ENCODE results near the gene PFDN1. TPM values are rescaled to one million over a fixed set of nuclear protein-coding genes. Genes with fewer than 3 reads are reported as not detected.

The PFDN1 gene
- total and polyA plus RNA-seq, 8 donors: 45.7 to 98.9 (median 87.3) TPM

DNA sequence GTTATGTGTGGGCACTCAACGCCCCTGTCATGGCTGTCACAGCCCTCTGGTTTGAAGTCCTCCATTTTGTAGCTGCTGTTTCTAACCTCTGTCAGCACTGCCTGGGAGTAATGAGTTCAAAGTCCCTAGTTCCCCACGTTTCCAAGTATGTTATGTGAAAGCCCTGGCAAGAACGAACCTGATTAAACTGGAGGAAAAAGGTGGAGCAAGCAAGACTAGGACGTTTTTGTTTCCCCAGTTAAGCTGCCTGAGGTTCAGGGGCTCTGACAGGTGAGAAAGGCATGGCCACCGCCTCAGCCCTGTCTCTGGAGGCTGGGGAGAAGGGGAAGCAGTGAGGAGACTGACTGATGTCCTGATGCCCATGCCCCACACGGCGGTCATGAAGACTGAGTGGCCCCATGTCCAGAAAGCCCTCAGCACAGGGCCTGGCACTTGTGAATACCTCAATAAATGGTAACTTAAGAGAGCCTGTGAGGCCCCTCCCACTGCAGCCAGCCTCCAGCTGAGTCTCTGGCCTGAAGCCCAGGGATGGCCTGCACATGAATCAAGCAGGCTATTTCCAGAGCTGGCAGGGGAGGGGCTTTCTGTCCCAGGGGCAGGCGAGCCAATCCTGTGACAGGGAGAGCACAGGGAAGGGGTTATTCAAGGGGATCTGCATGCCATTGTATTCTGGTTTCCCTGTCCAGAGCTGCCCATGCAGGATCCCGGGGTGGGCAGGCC, 61.8 kb downstream of the PFDN1 start:
- ATAC-seq: peak; percentile 70
- Histone ChIP-seq H3K9me3 (no peaks in the 10 kb centered on the region), H3K27me3 (no peaks in the 10 kb centered on the region), H3K4me1 (peaks cover 26 to 68% of the 10 kb centered on the region in 2 donors), H3K36me3 (peaks cover 0 to 28% of the 10 kb centered on the region in 2 donors), H3K4me3 (no peak overlapping the region), H3K27ac (peak overlapping the region in 1 of 2 donors; percentile 51)
- DNase-seq: peak in 3 of 4 donors; percentile 68 to 89 (median 87)
- intact Hi-C loops (cut with DNase I): loop anchor here (5.0 to 10.0 kb wide), 2 partner anchors 104 to 111 kb away; partner anchors contain the start of gene HBEGF (in 1 of the 2)
- TF ChIP-seq, protein P1, sequence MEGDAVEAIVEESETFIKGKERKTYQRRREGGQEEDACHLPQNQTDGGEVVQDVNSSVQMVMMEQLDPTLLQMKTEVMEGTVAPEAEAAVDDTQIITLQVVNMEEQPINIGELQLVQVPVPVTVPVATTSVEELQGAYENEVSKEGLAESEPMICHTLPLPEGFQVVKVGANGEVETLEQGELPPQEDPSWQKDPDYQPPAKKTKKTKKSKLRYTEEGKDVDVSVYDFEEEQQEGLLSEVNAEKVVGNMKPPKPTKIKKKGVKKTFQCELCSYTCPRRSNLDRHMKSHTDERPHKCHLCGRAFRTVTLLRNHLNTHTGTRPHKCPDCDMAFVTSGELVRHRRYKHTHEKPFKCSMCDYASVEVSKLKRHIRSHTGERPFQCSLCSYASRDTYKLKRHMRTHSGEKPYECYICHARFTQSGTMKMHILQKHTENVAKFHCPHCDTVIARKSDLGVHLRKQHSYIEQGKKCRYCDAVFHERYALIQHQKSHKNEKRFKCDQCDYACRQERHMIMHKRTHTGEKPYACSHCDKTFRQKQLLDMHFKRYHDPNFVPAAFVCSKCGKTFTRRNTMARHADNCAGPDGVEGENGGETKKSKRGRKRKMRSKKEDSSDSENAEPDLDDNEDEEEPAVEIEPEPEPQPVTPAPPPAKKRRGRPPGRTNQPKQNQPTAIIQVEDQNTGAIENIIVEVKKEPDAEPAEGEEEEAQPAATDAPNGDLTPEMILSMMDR (IDR thresholded peaks at IDR 0.05): no peak

DNA sequence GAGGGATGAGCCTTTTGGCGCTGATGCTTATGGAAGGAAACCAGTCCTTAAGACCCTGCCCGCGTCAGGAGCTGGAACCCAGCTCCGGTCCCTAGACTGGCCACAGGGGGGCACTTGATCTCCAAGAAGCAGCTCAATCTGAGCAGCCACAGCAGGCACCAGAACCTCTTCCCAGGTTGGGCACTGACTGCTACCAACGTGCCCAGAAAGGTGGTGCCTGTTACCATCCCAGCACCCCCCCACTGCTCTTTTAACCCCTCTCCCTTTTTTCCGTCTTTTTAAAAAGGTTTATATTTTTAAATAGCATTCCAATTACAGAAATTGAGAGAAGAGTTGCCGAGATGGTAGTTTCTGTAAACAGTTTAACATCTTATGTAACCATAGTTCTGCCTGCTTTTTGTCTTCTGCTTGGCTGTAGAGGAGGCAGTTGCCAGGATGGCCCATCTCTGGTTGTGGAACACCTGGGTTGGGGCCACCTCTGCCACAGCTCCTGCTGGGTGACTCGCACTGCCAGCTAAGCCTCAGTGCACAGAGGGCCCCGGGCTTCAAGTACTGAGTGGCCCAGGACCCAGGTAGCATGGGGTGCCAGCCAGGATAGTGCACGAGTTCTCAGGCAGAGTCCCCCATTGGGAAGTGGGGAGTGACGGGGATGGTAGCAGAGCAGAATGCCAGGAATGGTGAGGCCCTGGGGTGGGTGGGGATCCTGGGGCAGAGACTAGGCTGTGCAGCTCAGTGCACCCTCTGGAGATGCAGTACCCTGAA, 62.8 kb downstream of the PFDN1 start:
- Histone ChIP-seq H3K27ac (no peak overlapping the region), H3K4me3 (no peak overlapping the region), H3K9me3 (no peaks in the 10 kb centered on the region), H3K27me3 (no peaks in the 10 kb centered on the region), H3K36me3 (peaks cover 0 to 19% of the 10 kb centered on the region in 2 donors), H3K4me1 (peaks cover 16 to 68% of the 10 kb centered on the region in 2 donors)
- TF ChIP-seq, protein P1 (IDR thresholded peaks at IDR 0.05): peak; percentile 51 to 76
- peak in 2 of 4 donors; percentile 59 to 66 for DNase-seq
- peak; percentile 52 for ATAC-seq
- intact Hi-C loops (cut with DNase I): loop anchor here (5.0 to 10.0 kb wide), 2 partner anchors 105 to 112 kb away; partner anchors contain the start of gene HBEGF (in 1 of the 2)

DNA sequence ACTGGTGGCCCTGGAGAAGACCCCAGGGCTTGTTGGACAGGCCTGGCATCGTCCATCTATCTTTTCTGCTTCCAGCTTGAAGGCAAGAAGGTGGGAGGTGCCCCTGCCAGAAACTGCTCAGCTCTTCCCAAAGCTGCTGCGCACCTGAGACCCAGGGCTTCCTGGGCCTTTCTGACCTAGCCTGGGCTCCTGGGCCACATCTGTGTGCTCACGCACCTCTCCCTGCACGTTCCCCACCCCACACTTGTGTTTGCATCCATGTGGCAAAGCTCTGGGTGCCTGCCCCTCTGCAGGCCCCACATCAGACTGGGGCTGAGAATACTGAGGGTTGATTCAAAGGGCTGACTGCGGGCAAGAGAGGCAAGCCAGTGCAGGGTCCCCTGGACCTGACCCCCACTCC, 63.4 kb downstream of the PFDN1 start:
- Histone ChIP-seq H3K4me1 (peaks cover 10 to 63% of the 10 kb centered on the region in 2 donors), H3K9me3 (no peaks in the 10 kb centered on the region), H3K27ac (no peak overlapping the region), H3K27me3 (no peaks in the 10 kb centered on the region), H3K4me3 (no peak overlapping the region), H3K36me3 (peaks cover 0 to 13% of the 10 kb centered on the region in 2 donors)
- DNase-seq (no peak), ATAC-seq (no peak)
- intact Hi-C loops (cut with DNase I): no loop called here
- TF ChIP-seq, protein P1 (IDR thresholded peaks at IDR 0.05): no peak

DNA sequence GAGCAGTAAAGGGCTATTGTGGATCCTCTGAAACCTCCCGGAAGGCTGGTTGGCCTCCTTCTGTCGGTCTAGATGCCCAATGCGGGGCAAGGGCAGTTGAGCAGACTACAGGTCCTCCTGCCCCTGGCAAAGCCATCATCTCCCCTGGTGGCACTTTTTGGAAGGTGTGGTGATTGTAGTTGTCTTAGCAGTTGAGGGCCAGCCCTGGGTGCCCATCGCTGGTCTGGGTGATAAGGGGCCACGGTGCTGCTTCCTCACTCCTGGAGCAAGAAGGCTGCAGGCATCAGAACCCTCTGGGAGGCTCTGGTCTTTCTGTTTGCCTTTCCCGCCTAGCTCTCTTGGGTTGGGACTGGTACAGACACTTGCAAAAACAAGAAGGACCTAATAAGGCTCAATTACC, 64.1 kb downstream of the PFDN1 start:
- H3K4me1 ChIP-seq: peaks cover 10 to 60% of the 10 kb centered on the region in 2 donors
- ATAC-seq: no peak
- no peaks in the 10 kb centered on the region for H3K9me3 ChIP-seq
- TF ChIP-seq, protein P1 (IDR thresholded peaks at IDR 0.05): no peak
- H3K27ac ChIP-seq: no peak overlapping the region
- no peaks in the 10 kb centered on the region for H3K27me3 ChIP-seq
- H3K36me3 ChIP-seq: peaks cover 0 to 6% of the 10 kb centered on the region in 2 donors
- DNase-seq: no peak
- H3K4me3 ChIP-seq: no peak overlapping the region
- intact Hi-C loops (cut with DNase I): no loop called here

Measured in left lung (tissue), 10 donors.